Gastroesophageal sphincter (tissue), 3 donors: ENCODE results near the gene TMEM209.

Experiments
- CTCF ChIP-seq, 4 experiments: fragments of 200-600 bp in 2 of 4; fragments of 450-650 bp in 2 of 4; sonication (generic) in 1 of 4; IDR thresholded peaks; one replicate each; pipeline ENCODE4 v1.5.1; 2017 to 2019; ENCODE audit warnings: antibody characterized with exemption in 4 of 4, mild to moderate bottlenecking in 2 of 4, moderate library complexity in 2 of 4
- EP300 ChIP-seq: sonication (generic); formaldehyde crosslinking; IDR thresholded peaks from one replicate; pipeline ENCODE4 v1.6.1; 2017; ENCODE audit warnings: antibody characterized with exemption, mild to moderate bottlenecking
- POLR2AphosphoS5 ChIP-seq: sonication (generic); formaldehyde crosslinking; IDR thresholded peaks from one replicate; pipeline ENCODE4 v1.6.1; 2017; ENCODE audit warnings: antibody characterized with exemption

DNA sequence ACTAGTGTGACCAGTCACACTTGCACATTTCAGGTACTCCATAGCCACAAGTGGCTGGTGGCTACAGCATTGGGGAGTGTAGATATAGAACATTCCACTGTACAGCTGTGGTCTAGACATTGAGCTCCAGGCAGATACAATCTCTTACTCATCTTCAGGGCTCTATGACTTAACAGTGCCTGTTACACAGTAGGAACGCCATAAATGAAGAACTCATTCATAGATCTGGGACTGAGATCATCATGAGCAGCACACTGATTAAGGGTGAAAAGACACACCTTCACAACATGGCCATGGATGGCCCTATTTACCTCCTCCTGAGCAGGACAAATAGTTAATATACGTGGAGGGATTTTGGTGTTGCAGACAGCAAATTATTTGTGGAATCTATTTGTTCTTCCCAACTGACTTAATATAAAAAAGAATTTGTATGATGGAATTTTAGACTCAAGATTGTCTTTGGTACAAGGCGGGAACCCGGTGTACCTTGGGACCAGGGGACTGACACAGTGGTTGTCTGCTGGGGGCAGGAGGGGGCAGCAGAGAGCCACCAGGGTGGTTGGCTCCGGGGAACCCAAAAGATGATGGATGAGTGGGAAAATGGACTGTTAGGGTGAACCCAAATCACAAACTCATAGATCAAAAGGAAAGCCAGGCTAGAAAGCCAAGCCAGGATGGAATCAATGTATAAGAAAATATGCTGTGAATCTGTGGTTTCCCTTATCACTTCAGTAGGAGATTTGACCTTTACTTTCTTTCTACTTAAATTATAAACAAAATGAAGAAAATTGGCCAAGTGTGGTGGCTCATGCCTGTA, 37.2 kb upstream of the TMEM209 start:
- no peak for TF ChIP-seq POLR2AphosphoS5
- peak; percentile 34 to 81 (median 52) for TF ChIP-seq CTCF (IDR thresholded peaks at IDR 0.05)
- TF ChIP-seq EP300: no peak
